ENCODE results near the gene CFAP46. TPM values are rescaled to one million over a fixed set of nuclear protein-coding genes. Genes with fewer than 3 reads are reported as not detected.

The CFAP46 gene
- total and polyA plus RNA-seq, 2 of the 4 experiments (the other 2 are of a cell fraction): 1.3 to 1.8 TPM

DNA sequence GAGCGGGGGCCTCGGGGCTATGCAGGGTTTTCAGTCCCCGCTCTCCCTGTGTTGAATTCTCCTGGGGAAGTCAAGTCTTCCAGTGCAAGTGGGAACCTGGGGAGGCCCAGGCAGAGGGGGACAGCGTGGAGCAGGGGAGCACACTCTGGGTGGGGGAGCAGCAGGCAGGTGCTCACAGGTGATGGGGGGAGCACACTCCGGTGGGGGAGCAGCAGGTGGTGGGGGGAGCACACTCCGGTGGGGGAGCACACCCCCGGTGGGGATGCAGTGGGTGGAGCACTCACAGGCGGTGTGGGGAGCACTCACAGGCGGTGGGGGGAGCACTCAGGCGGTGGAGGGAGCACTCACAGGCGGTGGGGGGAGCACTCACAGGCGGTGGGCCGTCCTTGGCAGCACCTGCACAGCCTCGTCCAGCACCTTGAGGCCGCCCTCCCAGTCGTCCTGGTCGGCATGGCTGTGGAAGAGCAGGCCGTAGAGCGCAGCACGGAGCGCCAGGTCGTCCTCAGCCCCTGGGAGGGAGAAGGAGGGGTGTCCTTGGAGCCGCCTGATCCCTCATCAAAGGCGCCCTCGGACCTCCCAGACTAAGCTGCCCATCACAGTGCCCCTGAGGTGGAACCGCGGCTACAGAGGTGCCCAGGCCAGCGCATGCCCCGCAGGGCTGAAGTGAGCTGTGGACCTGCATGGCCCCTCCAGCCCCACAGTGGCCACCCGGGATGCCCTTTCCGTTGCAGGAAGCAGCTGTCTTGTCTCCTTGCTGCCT is 56.7 kb downstream of the CFAP46 start:
- no peak overlapping the region for H4K91ac ChIP-seq (ENCODE audit: insufficient read depth, low read depth, low read length)
- H4K5ac ChIP-seq (ENCODE audit: low read depth, low read length): no peak overlapping the region
- intact Hi-C loops (cut with micrococcal nuclease): no loop called here
- 70% methylated on average over 16 of the region's 31 CpGs; no CpG with 5 or more reads in 1 of the 2 experiments for WGBS, 2 experiments (ENCODE audit: extremely low coverage in 2 of 2, insufficient read length in 1 of 2)
- no peak overlapping the region for H2AK5ac ChIP-seq (ENCODE audit: low read depth, low read length)
- no peak overlapping the region for H3K56ac ChIP-seq (ENCODE audit: extremely low read depth, insufficient read depth, low read length)
- no peak overlapping the region for H4K8ac ChIP-seq (ENCODE audit: low read depth in 2 of 2, low read length in 2 of 2)
- no peak overlapping the region for H2AK9ac ChIP-seq (replicated peaks; ENCODE audit: low read depth, low read length, poor library complexity)
- H3K9me1 ChIP-seq (ENCODE audit: insufficient read depth, low read length): no peaks in the 10 kb centered on the region
- dilution Hi-C loops (cut with HindIII; ENCODE audit: low sequenced_read_pairs, unreplicated experiment): no loop called here
- H2BK20ac ChIP-seq (ENCODE audit: low read depth, low read length): no peak overlapping the region
- no peaks in the 10 kb centered on the region for H3K4me1 ChIP-seq (ENCODE audit: control insufficient read depth, insufficient read depth, low read length)
- H3K36me3 ChIP-seq (ENCODE audit: control insufficient read depth, insufficient read depth, low read length): no peaks in the 10 kb centered on the region
- H3K27me3 ChIP-seq (ENCODE audit: control insufficient read depth, insufficient read depth, low read length): peaks cover 18% of the 10 kb centered on the region
- in situ Hi-C loops (cut with MboI; ENCODE audit: low sequenced_read_pairs): no loop called here
- no peak overlapping the region for H2BK5ac ChIP-seq (ENCODE audit: low read depth, low read length, poor library complexity, severe bottlenecking)
- no peaks in the 10 kb centered on the region for H3K9me3 ChIP-seq (ENCODE audit: control insufficient read depth, insufficient read depth, low read length)
- no peak overlapping the region for H2AFZ ChIP-seq (replicated peaks; ENCODE audit: low read length, poor library complexity)
- H4K20me1 ChIP-seq (ENCODE audit: insufficient read depth, low read length): no peaks in the 10 kb centered on the region
- ChIA-PET CTCF (no interaction called here), POLR2A (ENCODE audit: unreplicated experiment) (no interaction called here)
- TF ChIP-seq, protein P1, sequence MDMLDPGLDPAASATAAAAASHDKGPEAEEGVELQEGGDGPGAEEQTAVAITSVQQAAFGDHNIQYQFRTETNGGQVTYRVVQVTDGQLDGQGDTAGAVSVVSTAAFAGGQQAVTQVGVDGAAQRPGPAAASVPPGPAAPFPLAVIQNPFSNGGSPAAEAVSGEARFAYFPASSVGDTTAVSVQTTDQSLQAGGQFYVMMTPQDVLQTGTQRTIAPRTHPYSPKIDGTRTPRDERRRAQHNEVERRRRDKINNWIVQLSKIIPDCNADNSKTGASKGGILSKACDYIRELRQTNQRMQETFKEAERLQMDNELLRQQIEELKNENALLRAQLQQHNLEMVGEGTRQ (IDR thresholded peaks at IDR 0.05; ENCODE audit: low read depth, low read length): no peak
- TF ChIP-seq CTCF (conservative IDR thresholded peaks at IDR 0.05; ENCODE audit: low read depth, low read length) (no peak), RFX5 (IDR thresholded peaks at IDR 0.05; ENCODE audit: low read depth, low read length) (no peak), ELK1 (IDR thresholded peaks at IDR 0.05; ENCODE audit: borderline replicate concordance, low read depth, low read length) (no peak), RAD21 (IDR thresholded peaks at IDR 0.05; ENCODE audit: low read length) (no peak), MXI1 (IDR thresholded peaks at IDR 0.05; ENCODE audit: borderline replicate concordance, low read depth, low read length) (no peak)
- H3K4ac ChIP-seq (ENCODE audit: low read depth, low read length): no peak overlapping the region
- H3K4me2 ChIP-seq (ENCODE audit: low read depth, low read length): no peak overlapping the region
- H3K14ac ChIP-seq (replicated peaks; ENCODE audit: low read depth, low read length): no peak overlapping the region
- BruUV-seq (replicated peaks): no TSS peak
- ATAC-seq (ENCODE audit: low read depth) (no peak), DNase-seq (no peak)
- H2BK120ac ChIP-seq (ENCODE audit: low read depth, low read length): no peak overlapping the region
- no peak overlapping the region for H3K27ac ChIP-seq (ENCODE audit: insufficient read depth, low read length)
- no peaks in the 10 kb centered on the region for H3K79me1 ChIP-seq (ENCODE audit: low read depth in 1 of 2, low read length in 2 of 2)
- no peak overlapping the region for H3K18ac ChIP-seq (ENCODE audit: low read depth, low read length)
- H2BK15ac ChIP-seq (ENCODE audit: low read depth, low read length): no peak overlapping the region
- no peak overlapping the region for H3K4me3 ChIP-seq (ENCODE audit: insufficient read depth, low read depth, low read length)
- no peak overlapping the region for H3K23ac ChIP-seq (ENCODE audit: low read depth, low read length)
- no peak overlapping the region for H3K9ac ChIP-seq (ENCODE audit: low read depth, low read length)
